Nephron progenitor cell (in vitro differentiated cells): Measurements from ENCODE around the gene RTBDN.

Experiments used
- DNase-seq: peaks from one replicate; pipeline ENCODE4 v3.0.0; 2021
- H3K27ac Mint-ChIP-seq: 2 replicates; pipeline ENCODE4 v1.8.0; 2021; ENCODE audit warnings: mild to moderate bottlenecking, moderate library complexity, mixed read lengths
- H3K27me3 Mint-ChIP-seq: 2 replicates; pipeline ENCODE4 v1.8.0; 2021; ENCODE audit warnings: mild to moderate bottlenecking, low read depth, mixed read lengths; ENCODE audit not compliant: poor library complexity
- H3K36me3 Mint-ChIP-seq: 2 replicates; pipeline ENCODE4 v1.8.0; 2021; ENCODE audit warnings: low read depth, mixed read lengths
- H3K4me1 Mint-ChIP-seq: 2 replicates; pipeline ENCODE4 v1.8.0; 2021; ENCODE audit warnings: mixed read lengths
- H3K4me3 Mint-ChIP-seq: 2 replicates; pipeline ENCODE4 v1.8.0; 2021; ENCODE audit warnings: mild to moderate bottlenecking, moderate library complexity, mixed read lengths
- H3K9me3 Mint-ChIP-seq: 2 replicates; pipeline ENCODE4 v1.8.0; 2021; ENCODE audit warnings: mild to moderate bottlenecking, moderate library complexity, mixed read lengths
- TF ChIP-seq, protein P1 (sequence below): fragments of 200-600 bp; sonication (generic); IDR thresholded peaks from 2 replicates; pipeline ENCODE4 v1.5.0; 2021; ENCODE audit warnings: antibody characterized with exemption

The RTBDN gene

DNA sequence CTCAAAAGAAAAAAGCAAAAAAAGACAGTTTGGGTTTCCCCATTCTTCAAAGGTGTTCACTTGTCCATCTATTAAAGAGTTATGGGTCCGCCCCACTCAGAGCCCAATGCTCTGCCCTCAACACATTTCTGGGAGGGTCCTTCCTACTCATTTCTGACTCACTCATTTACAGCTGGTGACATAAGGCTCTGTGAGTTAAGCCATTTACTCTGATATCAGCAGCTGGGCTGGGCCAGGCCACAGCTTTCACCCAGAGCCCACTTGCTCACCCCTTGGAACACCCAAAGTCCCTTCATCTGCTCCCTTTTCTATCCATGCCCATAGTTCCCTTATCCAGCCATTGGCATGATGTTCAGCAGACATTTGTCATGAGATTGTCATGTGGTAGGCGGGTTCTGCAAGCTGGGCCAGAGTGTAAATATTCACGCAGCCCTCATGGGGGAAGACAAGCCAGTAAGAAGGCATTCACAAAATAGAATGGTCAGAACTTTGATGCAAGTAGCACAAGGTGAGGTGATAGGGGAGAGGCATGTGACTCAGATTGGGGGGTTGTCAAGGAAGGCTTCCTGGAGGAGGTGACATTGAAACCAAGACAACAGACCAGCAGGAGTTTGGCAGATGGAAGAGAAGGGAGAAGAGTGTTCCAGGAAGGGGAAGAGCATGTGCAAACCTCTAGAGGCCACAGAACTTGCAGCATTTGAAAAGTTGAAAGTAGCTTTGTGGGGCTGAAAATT lies 9.8 kb upstream of the RTBDN start:
- H3K4me3 Mint-ChIP-seq = no peak overlapping the region
- no peak overlapping the region for H3K27ac Mint-ChIP-seq
- no peak for DNase-seq
- TF ChIP-seq, protein P1, sequence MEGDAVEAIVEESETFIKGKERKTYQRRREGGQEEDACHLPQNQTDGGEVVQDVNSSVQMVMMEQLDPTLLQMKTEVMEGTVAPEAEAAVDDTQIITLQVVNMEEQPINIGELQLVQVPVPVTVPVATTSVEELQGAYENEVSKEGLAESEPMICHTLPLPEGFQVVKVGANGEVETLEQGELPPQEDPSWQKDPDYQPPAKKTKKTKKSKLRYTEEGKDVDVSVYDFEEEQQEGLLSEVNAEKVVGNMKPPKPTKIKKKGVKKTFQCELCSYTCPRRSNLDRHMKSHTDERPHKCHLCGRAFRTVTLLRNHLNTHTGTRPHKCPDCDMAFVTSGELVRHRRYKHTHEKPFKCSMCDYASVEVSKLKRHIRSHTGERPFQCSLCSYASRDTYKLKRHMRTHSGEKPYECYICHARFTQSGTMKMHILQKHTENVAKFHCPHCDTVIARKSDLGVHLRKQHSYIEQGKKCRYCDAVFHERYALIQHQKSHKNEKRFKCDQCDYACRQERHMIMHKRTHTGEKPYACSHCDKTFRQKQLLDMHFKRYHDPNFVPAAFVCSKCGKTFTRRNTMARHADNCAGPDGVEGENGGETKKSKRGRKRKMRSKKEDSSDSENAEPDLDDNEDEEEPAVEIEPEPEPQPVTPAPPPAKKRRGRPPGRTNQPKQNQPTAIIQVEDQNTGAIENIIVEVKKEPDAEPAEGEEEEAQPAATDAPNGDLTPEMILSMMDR = no peak
- H3K36me3 Mint-ChIP-seq = no peaks in the 10 kb centered on the region
- H3K27me3 Mint-ChIP-seq = peaks cover 29% of the 10 kb centered on the region
- peaks cover 54% of the 10 kb centered on the region for H3K4me1 Mint-ChIP-seq
- no peaks in the 10 kb centered on the region for H3K9me3 Mint-ChIP-seq

DNA sequence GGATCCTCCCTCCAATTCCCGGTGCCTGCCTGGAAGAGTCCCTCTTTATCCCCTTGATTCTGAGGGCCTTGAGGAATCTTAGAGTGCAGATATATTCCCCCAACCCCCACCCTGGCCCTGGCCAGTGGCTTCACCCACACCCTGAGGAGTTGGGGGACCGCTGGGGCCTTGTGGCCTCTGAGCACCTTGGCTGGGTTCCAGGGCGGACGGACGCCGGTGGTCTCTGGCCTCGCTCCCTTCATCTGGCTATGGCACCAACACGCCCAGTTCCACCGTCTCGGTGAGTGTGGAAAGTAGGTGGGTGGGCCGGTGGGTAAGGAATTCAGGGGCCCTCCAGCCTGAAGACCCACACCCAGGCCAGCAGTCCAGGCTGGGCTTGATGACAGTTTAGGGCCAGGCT lies 8.9 kb upstream of the RTBDN start:
- H3K27ac Mint-ChIP-seq = no peak overlapping the region
- H3K9me3 Mint-ChIP-seq = no peaks in the 10 kb centered on the region
- H3K4me1 Mint-ChIP-seq = peaks cover 57% of the 10 kb centered on the region
- no peak for DNase-seq
- TF ChIP-seq, protein P1 = no peak
- peaks cover 32% of the 10 kb centered on the region for H3K27me3 Mint-ChIP-seq
- no peak overlapping the region for H3K4me3 Mint-ChIP-seq
- H3K36me3 Mint-ChIP-seq = no peaks in the 10 kb centered on the region

DNA sequence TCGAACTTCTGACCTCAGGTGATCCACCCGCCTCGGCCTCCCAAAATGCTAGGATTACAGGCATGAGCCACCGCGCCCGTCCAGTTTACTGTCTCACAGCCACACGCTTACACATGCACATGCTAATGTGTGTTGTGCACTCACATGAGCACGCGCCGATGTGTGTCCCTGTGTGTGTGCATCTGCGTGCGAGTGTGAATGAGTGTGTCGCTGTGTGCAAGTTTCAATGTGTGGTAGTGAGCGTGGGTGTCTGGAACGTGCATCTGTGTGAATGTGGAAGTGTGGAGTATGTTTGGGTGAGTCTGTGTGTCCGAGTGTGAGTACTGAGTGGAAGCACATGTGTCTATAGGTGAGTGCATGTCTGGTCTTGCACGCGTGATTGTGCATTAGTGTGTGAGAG lies 8.1 kb upstream of the RTBDN start:
- Mint-ChIP-seq H3K27ac (no peak overlapping the region), H3K27me3 (peaks cover 33% of the 10 kb centered on the region), H3K4me1 (peaks cover 61% of the 10 kb centered on the region), H3K36me3 (no peaks in the 10 kb centered on the region), H3K4me3 (no peak overlapping the region), H3K9me3 (no peaks in the 10 kb centered on the region)
- no peak for DNase-seq
- TF ChIP-seq, protein P1 = no peak

DNA sequence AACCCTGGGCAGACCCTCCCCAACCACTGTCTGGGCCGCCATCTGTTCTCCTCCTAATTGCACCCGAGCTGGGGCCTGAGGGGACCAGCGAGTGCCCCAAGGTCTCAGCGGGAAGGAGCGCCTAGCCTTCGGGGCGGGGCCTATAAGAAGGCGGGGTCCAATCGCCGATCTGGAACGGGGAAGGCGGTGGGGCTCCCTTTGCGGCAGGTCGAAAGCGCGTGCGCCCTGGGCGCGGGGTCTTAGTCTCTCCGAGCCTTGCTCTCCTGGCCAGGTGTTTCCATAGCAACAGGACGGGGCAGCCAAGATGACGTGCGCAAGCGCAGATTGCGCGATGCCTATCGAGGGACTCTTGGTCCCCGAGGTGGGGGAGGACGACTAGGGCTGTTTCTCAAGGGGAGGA lies 6.7 kb upstream of the RTBDN start:
- Mint-ChIP-seq H3K4me1 (peaks cover 51% of the 10 kb centered on the region), H3K4me3 (peak overlapping the region; percentile 81), H3K36me3 (no peaks in the 10 kb centered on the region), H3K9me3 (no peaks in the 10 kb centered on the region), H3K27me3 (peaks cover 45% of the 10 kb centered on the region), H3K27ac (peak overlapping the region; percentile 87)
- TF ChIP-seq, protein P1 = no peak
- peak; percentile 94 for DNase-seq

DNA sequence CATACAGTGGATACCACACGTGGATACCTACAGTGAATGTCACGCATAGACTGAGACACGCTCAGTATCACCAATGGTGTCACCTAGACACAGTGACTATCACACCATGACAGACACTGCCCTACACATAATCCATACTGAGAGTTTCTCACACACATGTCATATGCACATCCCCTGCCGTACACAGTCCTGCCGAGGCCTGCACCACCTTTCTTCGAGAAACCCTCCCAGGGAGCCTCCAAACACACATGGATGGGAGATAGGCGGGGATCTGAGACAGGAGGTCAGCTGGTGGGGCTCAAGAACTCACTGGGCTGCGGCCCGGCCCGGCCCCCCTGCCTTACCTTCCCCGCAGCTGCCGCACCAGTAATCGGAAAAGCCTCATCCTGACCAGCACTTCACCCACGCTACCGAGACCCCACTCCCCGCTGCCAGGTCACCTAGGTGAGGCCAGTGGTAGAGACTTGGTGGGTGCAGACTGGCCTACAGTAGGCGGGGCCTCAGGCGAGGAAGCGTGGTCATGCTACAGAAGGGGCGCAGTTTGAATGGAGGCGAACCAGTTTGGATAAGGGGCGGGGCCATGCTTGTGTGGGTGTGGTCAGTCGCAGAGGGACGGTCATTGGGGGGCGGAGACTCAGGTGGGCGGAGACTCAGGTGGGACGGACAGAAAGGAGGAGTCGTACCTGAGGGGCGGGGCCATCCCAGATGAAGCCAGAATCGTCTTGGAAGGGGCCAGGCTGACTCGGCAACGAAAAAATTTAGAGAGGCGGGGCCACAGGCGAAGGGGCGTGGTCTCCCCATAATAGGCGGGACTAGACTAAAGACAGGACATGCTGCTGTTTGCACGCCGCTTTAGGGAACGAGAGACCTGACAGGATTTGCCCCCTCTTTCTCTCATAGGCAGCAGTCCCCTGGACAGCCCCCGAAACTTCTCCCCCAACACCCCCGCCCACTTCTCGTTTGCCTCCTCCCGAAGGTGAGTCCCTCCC lies 6.0 kb upstream of the RTBDN start:
- H3K9me3 Mint-ChIP-seq = no peaks in the 10 kb centered on the region
- peak overlapping the region; percentile 81 for H3K4me3 Mint-ChIP-seq
- peak; percentile 98 for DNase-seq
- peak overlapping the region; percentile 87 for H3K27ac Mint-ChIP-seq
- H3K4me1 Mint-ChIP-seq = peaks cover 50% of the 10 kb centered on the region
- H3K36me3 Mint-ChIP-seq = no peaks in the 10 kb centered on the region
- peaks cover 52% of the 10 kb centered on the region for H3K27me3 Mint-ChIP-seq
- TF ChIP-seq, protein P1 = no peak
